SK-N-SH (cell line): Measurements from ENCODE around the gene DNAJB11. TPM values are rescaled to one million over a fixed set of nuclear protein-coding genes. Genes with fewer than 3 reads are reported as not detected.
"Not testable (repeated sequence)": the region's sequence is repeated elsewhere in the genome, so short reads cannot be mapped to it uniquely, and the experiment has no call there.

Source experiments
- CTCF ChIA-PET: fragments of 300-600, 350-600 bp; formaldehyde crosslinking; extraction: SDS; loops from one replicate; lab custom pipeline; 2021; lab: Yijun Ruan, JAX
- POLR2A ChIA-PET: fragments of 350-600 bp; sonication (Branson Sonifier 250); formaldehyde crosslinking; extraction: SDS; loops from one replicate; lab custom pipeline; 2020; ENCODE audit warnings: antibody characterized with exemption, inconsistent platforms; lab: Yijun Ruan, JAX
- DNase-seq: peaks from one replicate; pipeline ENCODE4 v3.0.0; 2012
- H2AFZ ChIP-seq: fragments of 200-600 bp; sonication (generic); 2 replicates; pipeline ENCODE4 v1.8.1; 2016; ENCODE audit warnings: antibody characterized with exemption, mild to moderate bottlenecking, low read depth
- H3F3A ChIP-seq: fragments of 200-600 bp; sonication (generic); replicated peaks from 2 replicates; pipeline ENCODE3; 2016; ENCODE audit warnings: antibody characterized with exemption, mild to moderate bottlenecking; ENCODE audit not compliant: insufficient read depth
- H3K27ac ChIP-seq, 2 experiments: fragments of 200-500 bp in 1 of 2; fragments of 200-600 bp in 1 of 2; sonication (Bioruptor generic) in 1 of 2; sonication (generic), shearing (Covaris generic) in 1 of 2; 2 replicates each; pipeline versions ENCODE4 v1.5.1 to v1.6.1; 2014 to 2016; ENCODE audit warnings: low read depth in 2 of 2, inconsistent platforms in 1 of 2, low read length in 1 of 2, mild to moderate bottlenecking in 1 of 2, mixed read lengths in 1 of 2
- H3K27me3 ChIP-seq: fragments of 200-600 bp; sonication (generic), shearing (Covaris generic); 2 replicates; pipeline ENCODE4 v1.6.1; 2016; ENCODE audit warnings: mixed run types; ENCODE audit not compliant: insufficient read depth
- H3K36me3 ChIP-seq, 2 experiments: fragments of 200-500 bp in 1 of 2; fragments of 200-600 bp in 1 of 2; sonication (Bioruptor generic) in 1 of 2; sonication (generic) in 1 of 2; replicated peaks in 1 of 2; 2 replicates each; pipeline versions ENCODE3 to v1.5.1; 2014 to 2016; ENCODE audit warnings: low read length in 1 of 2, mild to moderate bottlenecking in 1 of 2; ENCODE audit not compliant: insufficient read depth in 2 of 2, control insufficient read depth in 1 of 2
- H3K4me1 ChIP-seq, 2 experiments: fragments of 200-500 bp in 1 of 2; fragments of 200-600 bp in 1 of 2; sonication (Bioruptor generic) in 1 of 2; sonication (generic), shearing (Covaris generic) in 1 of 2; 2 replicates each; pipeline versions ENCODE4 v1.5.1 to v1.6.1; 2014 to 2016; ENCODE audit warnings: low read depth in 1 of 2, low read length in 1 of 2, mixed run types in 1 of 2; ENCODE audit not compliant: insufficient read depth in 2 of 2, control insufficient read depth in 1 of 2
- H3K4me2 ChIP-seq: fragments of 200-600 bp; sonication (generic), shearing (Covaris generic); 2 replicates; pipeline ENCODE4 v1.6.1; 2017; ENCODE audit warnings: mixed run types
- H3K4me3 ChIP-seq, 2 experiments: fragments of 200-500 bp in 1 of 2; fragments of 200-600 bp in 1 of 2; sonication (Bioruptor generic) in 1 of 2; sonication (generic), shearing (Covaris generic) in 1 of 2; 2 replicates each; pipeline versions ENCODE4 v1.5.1 to v1.8.1; 2014 to 2016; ENCODE audit warnings: low read depth in 2 of 2, inconsistent platforms in 1 of 2, low read length in 1 of 2, mild to moderate bottlenecking in 1 of 2, mixed read lengths in 1 of 2, moderate library complexity in 1 of 2
- H3K79me2 ChIP-seq: fragments of 200-600 bp; sonication (generic); 2 replicates; pipeline ENCODE4 v1.8.1; 2017; ENCODE audit warnings: mild to moderate bottlenecking; ENCODE audit not compliant: insufficient read depth
- H3K9ac ChIP-seq: fragments of 200-600 bp; sonication (generic); 2 replicates; pipeline ENCODE4 v1.6.1; 2017; ENCODE audit warnings: mixed run types
- H3K9me2 ChIP-seq: fragments of 200-600 bp; sonication (generic); 2 replicates; pipeline ENCODE4 v1.6.1; 2017; ENCODE audit warnings: mixed run types
- H3K9me3 ChIP-seq: fragments of 200-600 bp; sonication (generic); 2 replicates; pipeline ENCODE4 v1.6.1; 2017; ENCODE audit warnings: mixed run types, mild to moderate bottlenecking, moderate library complexity
- H4K20me1 ChIP-seq: fragments of 200-600 bp; sonication (generic); 2 replicates; pipeline ENCODE4 v1.6.1; 2017; ENCODE audit warnings: mild to moderate bottlenecking, mixed run types; ENCODE audit not compliant: insufficient read depth
- CHD2 ChIP-seq: fragments of 150-350 bp; IDR thresholded peaks from 2 replicates; pipeline ENCODE4 v1.6.1; 2018; ENCODE audit warnings: low read length; ENCODE audit not compliant: partially characterized antibody
- ELF1 ChIP-seq: IDR thresholded peaks from 2 replicates; pipeline ENCODE4 v1.4.0; 2012
- MEF2A ChIP-seq: IDR thresholded peaks from 2 replicates; pipeline ENCODE4 v1.4.0; 2012; ENCODE audit warnings: low read depth, borderline replicate concordance
- MXI1 ChIP-seq: IDR thresholded peaks from 2 replicates; pipeline ENCODE4 v1.6.1; 2012; ENCODE audit warnings: mild to moderate bottlenecking, low read depth, low read length, improper control_type of control experiment
- RCOR1 ChIP-seq: fragments of 150-350 bp; IDR thresholded peaks from 2 replicates; pipeline ENCODE4 v1.6.1; 2017; ENCODE audit warnings: antibody characterized with exemption, low read length
- TCF12 ChIP-seq: IDR thresholded peaks from 2 replicates; pipeline ENCODE4 v1.4.0; 2012
- TEAD4 ChIP-seq: IDR thresholded peaks from 2 replicates; pipeline ENCODE4 v1.4.0; 2012; ENCODE audit warnings: mild to moderate bottlenecking, borderline replicate concordance; ENCODE audit not compliant: insufficient read depth
- YY1 ChIP-seq: IDR thresholded peaks from 2 replicates; pipeline ENCODE4 v1.4.0; 2012; ENCODE audit warnings: low read depth, mild to moderate bottlenecking
- WGBS: methylation state at CpG from one replicate; pipeline ENCODE4 v1.1.6; 2017; ENCODE audit warnings: low lambda C conversion rate; 5-methylcytosine and 5-hydroxymethylcytosine counted together
- polyA plus RNA-seq, 3 experiments: library from polyadenylated mRNA; depleted of rRNA; stranded (reverse); fragments of >200 nt; gene quantifications; 2 replicates each; pipeline ENCODE4 v1.2.3, GENCODE V29; 2012
- TF ChIP-seq, protein P1 (sequence below): IDR thresholded peaks from 2 replicates; pipeline ENCODE4 v1.6.1; 2012; ENCODE audit warnings: mild to moderate bottlenecking, low read depth, low read length, moderate library complexity
- TF ChIP-seq, protein P2 (sequence below): IDR thresholded peaks from 2 replicates; pipeline ENCODE4 v1.4.0; 2012; ENCODE audit warnings: low read depth, borderline replicate concordance
- TF ChIP-seq, protein P3 (sequence below): fragments of 150-350 bp; IDR thresholded peaks from 2 replicates; pipeline ENCODE4 v1.6.1; 2016; ENCODE audit warnings: mild to moderate bottlenecking, low read depth, low read length

The DNAJB11 gene
- polyA plus RNA-seq, 1 of the 3 experiments (the other 2 are of a cell fraction) = 33.3 TPM

DNA sequence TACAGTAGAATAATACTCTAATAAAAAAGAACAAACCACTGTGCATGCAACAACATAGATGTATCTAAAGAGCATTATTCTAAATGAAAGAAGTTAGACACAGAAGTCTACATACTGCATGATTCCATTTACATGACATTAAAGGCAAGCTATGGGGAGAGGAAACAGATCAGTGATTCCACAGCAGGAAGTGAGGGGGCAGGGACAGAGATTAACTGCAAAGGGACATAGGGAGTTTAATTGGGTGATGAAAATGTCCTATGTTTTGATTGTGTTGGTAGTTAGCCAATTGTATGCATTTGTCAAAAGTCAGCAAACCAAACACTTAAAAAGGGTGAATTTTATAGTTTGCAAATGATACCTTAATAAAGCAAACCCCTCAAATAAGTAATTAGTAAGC lies 40.1 kb upstream of the DNAJB11 start (continued):
- TF ChIP-seq, protein P1, sequence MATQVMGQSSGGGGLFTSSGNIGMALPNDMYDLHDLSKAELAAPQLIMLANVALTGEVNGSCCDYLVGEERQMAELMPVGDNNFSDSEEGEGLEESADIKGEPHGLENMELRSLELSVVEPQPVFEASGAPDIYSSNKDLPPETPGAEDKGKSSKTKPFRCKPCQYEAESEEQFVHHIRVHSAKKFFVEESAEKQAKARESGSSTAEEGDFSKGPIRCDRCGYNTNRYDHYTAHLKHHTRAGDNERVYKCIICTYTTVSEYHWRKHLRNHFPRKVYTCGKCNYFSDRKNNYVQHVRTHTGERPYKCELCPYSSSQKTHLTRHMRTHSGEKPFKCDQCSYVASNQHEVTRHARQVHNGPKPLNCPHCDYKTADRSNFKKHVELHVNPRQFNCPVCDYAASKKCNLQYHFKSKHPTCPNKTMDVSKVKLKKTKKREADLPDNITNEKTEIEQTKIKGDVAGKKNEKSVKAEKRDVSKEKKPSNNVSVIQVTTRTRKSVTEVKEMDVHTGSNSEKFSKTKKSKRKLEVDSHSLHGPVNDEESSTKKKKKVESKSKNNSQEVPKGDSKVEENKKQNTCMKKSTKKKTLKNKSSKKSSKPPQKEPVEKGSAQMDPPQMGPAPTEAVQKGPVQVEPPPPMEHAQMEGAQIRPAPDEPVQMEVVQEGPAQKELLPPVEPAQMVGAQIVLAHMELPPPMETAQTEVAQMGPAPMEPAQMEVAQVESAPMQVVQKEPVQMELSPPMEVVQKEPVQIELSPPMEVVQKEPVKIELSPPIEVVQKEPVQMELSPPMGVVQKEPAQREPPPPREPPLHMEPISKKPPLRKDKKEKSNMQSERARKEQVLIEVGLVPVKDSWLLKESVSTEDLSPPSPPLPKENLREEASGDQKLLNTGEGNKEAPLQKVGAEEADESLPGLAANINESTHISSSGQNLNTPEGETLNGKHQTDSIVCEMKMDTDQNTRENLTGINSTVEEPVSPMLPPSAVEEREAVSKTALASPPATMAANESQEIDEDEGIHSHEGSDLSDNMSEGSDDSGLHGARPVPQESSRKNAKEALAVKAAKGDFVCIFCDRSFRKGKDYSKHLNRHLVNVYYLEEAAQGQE = no peak
- no peak for TF ChIP-seq ELF1
- no peak for TF ChIP-seq MEF2A
- TF ChIP-seq, protein P2, sequence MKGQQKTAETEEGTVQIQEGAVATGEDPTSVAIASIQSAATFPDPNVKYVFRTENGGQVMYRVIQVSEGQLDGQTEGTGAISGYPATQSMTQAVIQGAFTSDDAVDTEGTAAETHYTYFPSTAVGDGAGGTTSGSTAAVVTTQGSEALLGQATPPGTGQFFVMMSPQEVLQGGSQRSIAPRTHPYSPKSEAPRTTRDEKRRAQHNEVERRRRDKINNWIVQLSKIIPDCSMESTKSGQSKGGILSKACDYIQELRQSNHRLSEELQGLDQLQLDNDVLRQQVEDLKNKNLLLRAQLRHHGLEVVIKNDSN = no peak
- TF ChIP-seq TCF12 = no peak
- no peak for TF ChIP-seq MXI1
- TF ChIP-seq TEAD4 = no peak
- no peak for TF ChIP-seq RCOR1
- TF ChIP-seq CHD2 = no peak
- TF ChIP-seq, protein P3, sequence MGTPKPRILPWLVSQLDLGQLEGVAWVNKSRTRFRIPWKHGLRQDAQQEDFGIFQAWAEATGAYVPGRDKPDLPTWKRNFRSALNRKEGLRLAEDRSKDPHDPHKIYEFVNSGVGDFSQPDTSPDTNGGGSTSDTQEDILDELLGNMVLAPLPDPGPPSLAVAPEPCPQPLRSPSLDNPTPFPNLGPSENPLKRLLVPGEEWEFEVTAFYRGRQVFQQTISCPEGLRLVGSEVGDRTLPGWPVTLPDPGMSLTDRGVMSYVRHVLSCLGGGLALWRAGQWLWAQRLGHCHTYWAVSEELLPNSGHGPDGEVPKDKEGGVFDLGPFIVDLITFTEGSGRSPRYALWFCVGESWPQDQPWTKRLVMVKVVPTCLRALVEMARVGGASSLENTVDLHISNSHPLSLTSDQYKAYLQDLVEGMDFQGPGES = no peak
- no peak for TF ChIP-seq YY1

DNA sequence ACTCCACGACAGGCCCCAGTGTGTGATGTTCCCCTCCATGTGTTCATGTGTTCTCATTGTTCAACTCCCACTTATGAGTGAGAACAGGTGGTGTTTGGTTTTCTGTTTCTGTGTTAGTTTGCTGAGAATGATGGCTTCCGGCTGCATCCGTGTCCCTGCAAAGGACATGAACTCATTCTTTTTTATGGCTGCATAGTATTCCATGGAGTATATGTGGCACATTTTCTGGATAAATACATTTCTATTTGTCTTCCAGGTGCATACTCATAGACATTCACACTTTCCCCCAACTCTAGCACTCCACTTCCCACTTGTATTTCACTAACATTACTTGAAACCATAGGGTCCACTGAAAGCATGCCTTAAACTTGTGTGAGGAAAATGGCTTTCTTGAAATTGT lies 38.8 kb upstream of the DNAJB11 start:
- H3K36me3 ChIP-seq, POLR2A ChIA-PET: not testable (repeated sequence)

More for the DNA sequence above, 38.8 kb upstream of the DNAJB11 start:
- DNase-seq, H3K4me2 ChIP-seq, H3K9me2 ChIP-seq, H4K20me1 ChIP-seq, H3K9me3 ChIP-seq, H3K4me3 ChIP-seq, H3F3A ChIP-seq, H3K9ac ChIP-seq, H3K27me3 ChIP-seq, H2AFZ ChIP-seq, H3K79me2 ChIP-seq: not testable (repeated sequence)
- CTCF ChIA-PET = interaction anchor here (14.3 kb wide), 1 partner anchor 273 kb away, joined by 242 read pairs; no protein-coding TSS in a partner anchor
- Histone ChIP-seq H3K4me1 (peaks cover 0 to 11% of the 10 kb centered on the region in 2 experiments; a peak in 3 of 4 replicates), H3K27ac (peak overlapping the region in 1 of 2 experiments; percentile 98; a peak in 2 of 4 replicates)
- WGBS = 69% methylated on average over 3 of the region's 3 CpGs
